Aorta (tissue), 5 donors: ENCODE measurements around the gene MGMT. TPM values are rescaled to one million over a fixed set of nuclear protein-coding genes. Genes with fewer than 3 reads are reported as not detected.
A peak's percentile ranks its signal among the peaks of the same experiment; 100 is the strongest.

Experiments
- ATAC-seq: fragments of 200-7000 bp; cut with Tn5 transposase; one replicate; pipeline ENCODE4 v1.9.1; 2022; ENCODE audit warnings: moderate library complexity; ENCODE audit not compliant: low FRiP score
- DNase-seq, 2 donors: peaks; one replicate each; pipeline ENCODE4 v3.0.0-alpha.2; 2020
- H3K27ac ChIP-seq, 2 donors: one replicate each; pipeline ENCODE4 v1.5.1; 2013; ENCODE audit warnings: low read length in 2 of 2, mild to moderate bottlenecking in 2 of 2, moderate library complexity in 2 of 2, control low read depth in 1 of 2, inconsistent platforms in 1 of 2, low read depth in 1 of 2
- H3K27me3 ChIP-seq, 2 donors: one replicate each; pipeline ENCODE4 v1.6.1; 2013; ENCODE audit warnings: control low read depth in 1 of 2, low read length in 1 of 2, mild to moderate bottlenecking in 1 of 2, moderate library complexity in 1 of 2; ENCODE audit not compliant: insufficient read depth in 2 of 2, control insufficient read depth in 1 of 2
- H3K36me3 ChIP-seq, 2 donors: one replicate each; pipeline ENCODE4 v1.6.1; 2013; ENCODE audit warnings: control low read depth in 1 of 2, low read length in 1 of 2, mild to moderate bottlenecking in 1 of 2; ENCODE audit not compliant: insufficient read depth in 2 of 2, control insufficient read depth in 1 of 2
- H3K4me1 ChIP-seq, 2 donors: one replicate each; pipeline ENCODE4 v1.6.1; 2013; ENCODE audit warnings: low read length in 2 of 2, control low read depth in 1 of 2, mild to moderate bottlenecking in 1 of 2, moderate library complexity in 1 of 2; ENCODE audit not compliant: insufficient read depth in 2 of 2, control insufficient read depth in 1 of 2
- H3K4me3 ChIP-seq, 2 donors: one replicate each; pipeline ENCODE4 v1.5.1; 2013; ENCODE audit warnings: low read length in 2 of 2, control low read depth in 1 of 2, mild to moderate bottlenecking in 1 of 2
- H3K9me3 ChIP-seq: one replicate; pipeline ENCODE4 v1.6.1; 2013; ENCODE audit warnings: mild to moderate bottlenecking, low read length; ENCODE audit not compliant: control insufficient read depth
- WGBS, 2 donors: extraction: QIAGEN DNeasy Blood & Tissue Kit; methylation state at CpG; one replicate each; pipeline ENCODE4 v1.1.7; 2013; 5-methylcytosine and 5-hydroxymethylcytosine counted together
- intact Hi-C, 2 donors: fragments of 100-400 bp; cut with DNase I; formaldehyde crosslinking; loops; one replicate each; pipeline versions ENCODE4 v1.14.2 to v1.15.0; 2022
- polyA plus RNA-seq, 2 donors: library from polyadenylated mRNA; stranded (reverse); fragments of 200-250 nt; gene quantifications; one replicate each; pipeline ENCODE4 v1.2.3, GENCODE V29; 2013
- total RNA-seq, 2 donors: library from RNA; stranded (reverse); fragmentation: NEBNext Ultra II Directional; extraction: Animal tissue kit (Norgen Biotek cat#: 25700); gene quantifications; one replicate each; pipeline ENCODE4 v1.2.1, GENCODE V29; 2021
- donor health status: healthy with polysubstance abuse.
- donor health status: Bipolar disorder and iron deficiency.
- donor health status: DM: no; HTN: no; CAD: no.
- donor health status: DM: no; HTN: no; CAD: no.
- donor health status: DM: yes; HTN: yes; CAD: no.

The MGMT gene
- total and polyA plus RNA-seq, 4 donors, result 8.8 to 30.0 (median 14.1) TPM

DNA sequence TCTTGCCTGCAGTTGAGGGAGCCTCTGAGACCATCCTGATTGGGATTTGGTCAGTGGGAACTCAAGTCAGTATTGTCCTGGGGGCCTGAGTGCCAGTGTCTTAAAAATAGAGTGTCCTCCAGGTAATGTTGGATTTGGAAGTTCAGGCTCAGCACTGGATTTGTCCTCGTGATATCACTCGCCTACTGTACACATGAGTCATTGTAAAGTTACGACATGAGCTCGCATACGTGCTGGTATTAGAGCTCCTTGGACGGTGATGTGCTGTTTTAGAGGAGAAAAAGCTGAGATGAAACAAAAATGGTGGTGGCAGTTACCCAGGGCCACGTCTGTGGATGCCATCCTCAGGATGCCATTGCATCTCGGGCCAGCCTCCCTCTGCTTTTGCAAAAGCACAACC, 78.2 kb downstream of the MGMT start:
- H3K36me3 ChIP-seq, result no peaks in the 10 kb centered on the region
- no peak for ATAC-seq
- whole genome bisulfite sequencing, 2 donors, result 88 to 93% methylated on average over 8 of the region's 8 CpGs

DNA sequence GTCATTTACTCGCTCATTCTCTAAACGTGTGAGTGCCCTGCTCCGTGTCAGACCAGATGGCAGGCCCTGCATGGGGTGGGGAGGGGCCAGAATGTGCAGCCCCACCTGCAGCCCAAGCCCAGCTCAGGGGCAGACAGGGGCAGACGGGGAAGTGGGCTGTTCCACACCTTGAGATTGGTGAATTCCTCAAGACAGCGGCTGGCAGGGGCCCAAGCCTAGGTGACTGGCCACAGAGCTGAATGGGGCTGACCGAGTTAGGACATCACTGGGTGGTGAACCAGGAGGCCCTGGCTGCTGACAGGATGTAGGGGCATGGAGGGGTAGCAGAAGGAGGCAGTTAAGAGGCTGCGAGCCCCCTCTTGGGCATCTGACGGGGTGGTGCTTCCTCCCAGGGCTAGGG, 79.1 kb downstream of the MGMT start:
- DNase-seq, result no peak
- Histone ChIP-seq H3K4me1 (no peaks in the 10 kb centered on the region), H3K36me3 (no peaks in the 10 kb centered on the region), H3K27ac (no peak overlapping the region), H3K4me3 (no peak overlapping the region), H3K27me3 (no peaks in the 10 kb centered on the region), H3K9me3 (no peaks in the 10 kb centered on the region)
- 86 to 89% methylated on average over 8 of the region's 8 CpGs for WGBS, 2 donors
- ATAC-seq, result no peak
- intact Hi-C loops, result no loop called here

More for the DNA sequence above, 78.2 kb downstream of the MGMT start:
- no peaks in the 10 kb centered on the region for H3K4me1 ChIP-seq
- H3K27ac ChIP-seq, result no peak overlapping the region
- no peaks in the 10 kb centered on the region for H3K9me3 ChIP-seq
- H3K27me3 ChIP-seq, result no peaks in the 10 kb centered on the region
- DNase-seq, result no peak
- H3K4me3 ChIP-seq, result no peak overlapping the region
- intact Hi-C loops, result no loop called here

DNA sequence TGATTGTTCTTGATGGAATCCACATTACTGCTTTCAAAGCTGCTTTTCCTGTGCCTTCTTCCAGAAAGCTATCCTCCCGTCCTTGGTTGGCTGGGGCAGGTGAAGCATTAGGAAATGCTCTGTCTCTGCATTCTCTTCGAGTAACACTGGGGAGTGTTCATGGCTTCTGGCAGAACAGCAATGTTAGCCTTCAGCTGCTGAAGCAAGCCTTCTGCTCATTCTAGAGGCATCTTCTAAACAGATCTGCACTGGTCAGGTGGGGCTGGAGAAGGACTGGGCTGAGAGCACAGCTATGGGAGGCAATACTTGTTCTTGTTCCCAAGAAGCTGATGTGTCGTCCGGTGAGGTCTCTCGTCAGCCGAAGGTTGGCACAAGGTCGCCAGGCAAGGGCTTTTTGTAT, 80.6 kb downstream of the MGMT start:
- H3K27me3 ChIP-seq, result no peaks in the 10 kb centered on the region

DNA sequence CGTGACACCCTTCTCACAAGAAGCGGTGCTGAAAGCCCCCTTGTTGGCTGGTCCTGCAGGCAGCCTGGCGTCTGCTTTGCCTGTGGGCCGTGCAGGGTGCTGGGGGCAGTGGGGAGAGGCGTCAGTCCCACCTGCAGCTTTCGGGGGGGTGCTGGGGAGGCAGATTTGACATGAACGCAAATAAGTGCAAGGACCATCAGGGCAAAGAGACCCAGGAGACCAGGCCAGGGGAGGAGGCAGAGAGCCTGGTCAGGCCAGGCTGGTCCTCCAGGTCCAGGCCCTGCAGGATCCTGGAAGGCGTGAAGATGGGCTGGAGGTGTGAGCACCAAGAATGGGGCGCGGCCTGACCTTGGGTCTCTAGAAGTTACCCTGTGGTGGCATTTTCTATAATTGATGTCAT, 81.6 kb downstream of the MGMT start:
- H3K9me3 ChIP-seq, result no peaks in the 10 kb centered on the region
- WGBS, 2 donors, result 87 to 93% methylated on average over 10 of the region's 10 CpGs
- no peak overlapping the region for H3K4me3 ChIP-seq
- ATAC-seq (no peak), DNase-seq (peak in 1 of 2 donors; percentile 42)
- no peaks in the 10 kb centered on the region for H3K27me3 ChIP-seq
- no peak overlapping the region for H3K27ac ChIP-seq
- H3K4me1 ChIP-seq, result no peaks in the 10 kb centered on the region
- no peaks in the 10 kb centered on the region for H3K36me3 ChIP-seq
- intact Hi-C loops, result no loop called here

More for the DNA sequence above, 80.6 kb downstream of the MGMT start:
- Histone ChIP-seq H3K36me3 (no peaks in the 10 kb centered on the region), H3K27ac (no peak overlapping the region), H3K4me3 (no peak overlapping the region), H3K9me3 (no peaks in the 10 kb centered on the region), H3K4me1 (no peaks in the 10 kb centered on the region)
- WGBS, 2 donors, result 63 to 68% methylated on average over 7 of the region's 7 CpGs
- ATAC-seq (no peak), DNase-seq (no peak)
- intact Hi-C loops, result no loop called here

DNA sequence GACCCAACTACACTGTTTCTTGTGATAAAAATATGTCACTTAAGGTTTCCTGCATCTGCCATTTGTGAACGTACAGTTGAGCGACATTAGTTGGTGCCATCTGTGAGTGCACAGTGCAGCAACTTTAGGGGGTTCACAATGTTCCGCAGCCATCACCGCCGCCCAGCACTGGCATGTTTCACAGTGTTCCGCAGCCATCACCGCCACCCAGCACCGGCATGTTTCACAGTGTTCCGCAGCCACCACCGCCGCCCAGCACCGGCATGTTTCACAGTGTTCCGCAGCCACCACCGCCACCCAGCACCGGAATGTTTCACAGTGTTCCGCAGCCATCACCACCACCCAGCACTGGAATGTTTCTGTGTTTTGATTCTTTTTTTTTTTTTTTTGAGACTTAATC, 83.0 kb downstream of the MGMT start:
- Histone ChIP-seq H3K4me1 (no peaks in the 10 kb centered on the region), H3K9me3 (no peaks in the 10 kb centered on the region), H3K27ac (no peak overlapping the region), H3K36me3 (no peaks in the 10 kb centered on the region), H3K4me3 (no peak overlapping the region), H3K27me3 (no peaks in the 10 kb centered on the region)
- 96% methylated on average over 16 of the region's 16 CpGs for WGBS, 2 donors
- no peak for ATAC-seq
- no peak for DNase-seq
- intact Hi-C loops, result no loop called here

DNA sequence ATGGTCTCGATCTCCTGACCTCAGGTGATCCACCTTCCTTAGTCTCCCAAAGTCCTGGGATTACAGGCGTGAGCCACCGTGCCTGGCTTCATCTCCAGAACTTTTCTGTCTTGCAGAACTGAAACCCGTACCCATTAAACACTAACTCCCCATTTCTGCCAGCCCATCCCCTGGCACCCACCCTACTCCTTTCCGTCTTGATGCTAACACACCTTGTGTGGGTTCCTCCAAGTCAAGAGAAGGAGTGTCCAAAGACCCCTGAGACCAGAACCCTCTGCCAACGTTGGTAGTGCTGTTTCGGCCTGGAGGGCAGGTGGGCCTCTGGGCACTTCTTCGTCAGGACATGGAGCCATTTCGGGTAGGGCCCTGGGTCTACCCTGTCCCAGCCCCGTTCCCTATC, 83.6 kb downstream of the MGMT start:
- no peaks in the 10 kb centered on the region for H3K9me3 ChIP-seq
- H3K36me3 ChIP-seq, result no peaks in the 10 kb centered on the region
- H3K27me3 ChIP-seq, result no peaks in the 10 kb centered on the region
- no peaks in the 10 kb centered on the region for H3K4me1 ChIP-seq
- intact Hi-C loops, result no loop called here
- 92 to 98% methylated on average over 10 of the region's 10 CpGs for WGBS, 2 donors
- no peak overlapping the region for H3K27ac ChIP-seq
- no peak overlapping the region for H3K4me3 ChIP-seq
- ATAC-seq (no peak), DNase-seq (no peak)

DNA sequence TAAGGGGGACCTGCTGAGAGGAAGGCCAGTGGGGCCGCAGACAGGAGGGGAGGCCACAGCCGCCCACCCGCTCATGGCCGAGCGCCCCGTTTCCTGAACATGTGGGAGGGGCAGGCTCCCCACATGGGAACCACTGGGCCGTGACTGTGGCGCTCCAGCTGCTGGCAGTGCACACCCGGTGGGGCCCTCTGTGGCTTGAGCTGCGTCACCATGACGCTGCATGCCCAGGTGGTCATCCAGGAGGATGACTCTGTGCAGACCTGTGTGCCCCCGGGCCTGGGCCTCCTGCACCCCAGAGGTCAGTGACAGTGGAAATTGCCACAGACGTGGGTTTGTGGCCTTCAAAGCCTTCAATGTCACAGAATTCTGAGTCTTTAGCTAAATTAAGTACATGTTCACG, 85.1 kb downstream of the MGMT start:
- Histone ChIP-seq H3K27me3 (no peaks in the 10 kb centered on the region), H3K27ac (no peak overlapping the region), H3K4me3 (no peak overlapping the region), H3K36me3 (no peaks in the 10 kb centered on the region), H3K4me1 (no peaks in the 10 kb centered on the region), H3K9me3 (no peaks in the 10 kb centered on the region)
- 95 to 97% methylated on average over 14 of the region's 14 CpGs for WGBS, 2 donors
- no peak for DNase-seq
- ATAC-seq, result no peak
- intact Hi-C loops, result no loop called here

DNA sequence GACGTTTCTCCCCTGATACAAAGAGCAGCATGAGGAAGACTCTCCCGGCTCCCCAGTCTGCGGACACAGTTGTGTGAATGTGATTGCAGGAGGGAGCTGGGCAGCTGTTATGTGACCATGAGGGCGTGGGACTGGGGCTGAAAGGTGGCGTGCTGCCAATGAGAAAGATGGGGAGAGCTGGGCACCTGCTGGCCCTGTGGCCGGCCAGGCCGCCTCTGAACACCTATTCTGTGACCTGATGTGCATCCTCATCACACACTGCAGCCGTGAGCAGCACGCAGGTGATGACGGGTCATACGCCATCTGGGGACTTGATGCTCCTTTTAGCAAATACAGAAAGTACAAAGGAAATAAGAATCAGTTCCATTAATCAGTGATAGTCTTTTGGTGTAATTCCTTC, 86.9 kb downstream of the MGMT start:
- H3K4me3 ChIP-seq, result no peak overlapping the region
- no peaks in the 10 kb centered on the region for H3K9me3 ChIP-seq
- no peak for DNase-seq
- 91 to 97% methylated on average over 11 of the region's 11 CpGs for WGBS, 2 donors
- no peaks in the 10 kb centered on the region for H3K4me1 ChIP-seq
- intact Hi-C loops, result no loop called here
- no peak overlapping the region for H3K27ac ChIP-seq
- no peak for ATAC-seq
- no peaks in the 10 kb centered on the region for H3K27me3 ChIP-seq
- no peaks in the 10 kb centered on the region for H3K36me3 ChIP-seq

DNA sequence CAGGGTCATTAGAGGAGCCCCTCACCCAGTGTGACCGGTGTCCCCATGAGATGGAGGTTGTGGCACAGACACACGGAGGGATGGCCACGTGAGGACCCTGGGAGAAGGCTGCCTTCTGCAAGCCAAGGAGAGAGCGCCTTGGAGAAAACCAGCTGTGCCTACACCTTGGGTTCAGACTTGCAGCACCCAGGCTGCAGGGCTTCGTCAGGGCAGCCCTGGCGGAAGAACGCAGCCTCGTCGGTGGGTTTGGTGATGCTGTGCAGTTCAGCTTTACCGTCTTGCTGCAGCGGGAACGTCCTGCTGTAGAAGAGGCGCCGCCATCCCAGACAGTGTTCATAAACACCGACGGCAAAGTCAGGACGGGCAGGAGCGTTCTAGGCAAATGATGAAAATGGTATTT, 89.3 kb downstream of the MGMT start:
- H3K27me3 ChIP-seq, result no peaks in the 10 kb centered on the region
- 93 to 96% methylated on average over 18 of the region's 18 CpGs for WGBS, 2 donors
- no peak overlapping the region for H3K4me3 ChIP-seq
- peaks cover 0 to 1% of the 10 kb centered on the region in 2 donors for H3K36me3 ChIP-seq
- intact Hi-C loops, result no loop called here
- no peak overlapping the region for H3K27ac ChIP-seq
- no peaks in the 10 kb centered on the region for H3K4me1 ChIP-seq
- no peaks in the 10 kb centered on the region for H3K9me3 ChIP-seq
- ATAC-seq (no peak), DNase-seq (no peak)
